HG02884 (cell line): Measurements from ENCODE around the gene DUSP5.

Experiments
- ATAC-seq: cut with Tn5 transposase; IDR thresholded peaks from one replicate; pipeline ENCODE4 v1.9.1; 2021; ENCODE audit warnings: mild to moderate bottlenecking, moderate library complexity; ENCODE audit not compliant: unreplicated experiment

DUSP5 gene

DNA sequence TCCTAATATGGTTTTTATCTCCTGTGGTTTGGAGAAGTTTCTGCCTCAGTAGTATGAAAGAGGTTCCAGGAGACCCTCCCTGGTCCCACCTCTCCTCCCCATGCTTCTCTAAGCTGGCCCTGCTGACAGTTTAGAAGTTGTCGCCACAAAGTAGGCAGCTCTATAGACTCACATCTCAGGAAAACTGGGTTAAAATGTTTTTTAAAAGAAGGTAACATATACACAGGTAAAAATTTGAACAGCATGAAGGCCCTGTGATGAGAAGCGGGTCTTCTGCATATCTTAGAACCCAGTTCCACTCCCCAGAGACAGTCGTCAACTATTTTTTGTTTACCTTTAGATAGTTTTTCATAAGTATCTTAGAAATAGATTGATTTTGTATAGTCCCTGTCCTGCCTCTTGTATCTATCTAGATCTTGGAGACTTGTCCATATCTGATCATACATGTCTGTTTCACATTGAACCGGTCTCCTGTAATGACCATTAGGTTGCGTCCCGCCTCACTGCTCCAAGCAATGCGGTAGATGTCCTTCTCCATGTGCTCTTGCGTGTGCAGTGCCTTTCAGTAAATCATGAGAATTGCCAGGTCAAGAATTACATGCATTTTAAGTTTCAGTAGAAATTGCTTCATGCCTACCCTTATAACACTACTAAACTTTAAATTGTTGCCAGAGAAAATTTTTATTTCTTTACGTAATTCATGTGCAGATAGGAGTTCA lies 2.2 kb downstream of the DUSP5 start:
- ATAC-seq, result no peak

- ATAC-seq, result no peak
These were observed 2.8 kb downstream of the DUSP5 start for GRCh38 chr10:110500515-110500905.

DNA sequence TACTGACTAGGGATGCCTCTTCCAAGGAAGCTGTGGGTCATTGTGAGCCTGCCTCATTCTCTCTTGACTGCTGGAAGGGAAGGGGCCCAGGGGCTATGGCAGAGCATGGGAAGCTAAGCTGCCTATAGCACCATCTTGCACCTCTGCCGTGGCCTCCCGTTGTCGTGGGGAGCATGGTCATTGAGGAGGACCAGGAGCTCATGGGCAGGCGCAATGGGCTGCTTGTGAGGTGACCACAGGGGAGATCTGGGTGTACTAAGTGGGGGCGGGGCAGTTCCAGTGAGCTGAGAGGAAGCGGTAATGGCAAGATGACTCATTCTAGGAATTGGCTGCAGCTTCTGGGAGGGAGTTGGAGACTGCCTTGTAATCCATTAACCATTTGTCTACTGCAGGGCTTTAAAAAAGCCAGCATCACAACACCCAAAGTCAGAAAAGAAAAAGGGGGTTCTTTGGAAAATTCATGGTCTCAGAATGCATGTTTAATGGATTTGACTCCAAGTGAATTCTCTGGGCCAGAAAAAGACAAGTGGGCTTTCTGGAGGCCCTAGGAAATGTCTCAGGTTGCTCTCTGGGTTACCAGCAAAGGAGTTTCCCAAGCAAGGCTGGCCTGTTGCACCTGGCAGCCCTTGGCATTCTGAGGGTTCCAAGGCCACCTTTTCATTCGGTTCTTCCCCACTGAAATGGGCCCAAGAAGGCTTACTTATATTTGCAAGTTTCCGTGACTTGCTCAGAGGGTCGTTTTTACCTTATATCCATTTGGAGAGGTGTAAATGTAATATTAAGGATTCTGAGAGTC lies 3.6 kb downstream of the DUSP5 start:
- ATAC-seq, result no peak

GRCh38 chr10:110502072-110502845 lies 4.6 kb downstream of the DUSP5 start:
- ATAC-seq, result no peak

DNA sequence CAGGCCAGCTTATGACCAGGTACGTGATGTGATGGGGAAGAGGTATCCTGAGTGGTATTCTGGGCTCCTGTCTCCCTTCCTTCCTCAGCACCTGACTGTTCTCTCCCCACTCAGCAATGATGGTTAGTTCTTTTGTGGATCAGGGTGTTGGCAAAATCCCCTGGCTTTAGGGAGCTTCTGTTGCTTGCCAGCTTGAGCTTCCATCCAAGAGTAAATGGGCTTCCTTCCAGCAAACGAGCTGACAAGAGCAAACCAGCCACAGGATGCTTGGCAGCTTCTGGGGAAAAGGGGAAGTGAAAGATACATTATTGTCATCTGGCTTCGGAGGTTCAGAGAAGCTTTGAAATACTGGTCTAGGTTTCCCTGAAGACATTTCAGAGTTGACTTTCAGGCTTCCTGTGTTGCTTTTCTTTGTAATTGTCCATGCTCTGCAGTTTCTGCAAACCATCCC lies 5.2 kb downstream of the DUSP5 start:
- ATAC-seq, result peak; percentile 32

DNA sequence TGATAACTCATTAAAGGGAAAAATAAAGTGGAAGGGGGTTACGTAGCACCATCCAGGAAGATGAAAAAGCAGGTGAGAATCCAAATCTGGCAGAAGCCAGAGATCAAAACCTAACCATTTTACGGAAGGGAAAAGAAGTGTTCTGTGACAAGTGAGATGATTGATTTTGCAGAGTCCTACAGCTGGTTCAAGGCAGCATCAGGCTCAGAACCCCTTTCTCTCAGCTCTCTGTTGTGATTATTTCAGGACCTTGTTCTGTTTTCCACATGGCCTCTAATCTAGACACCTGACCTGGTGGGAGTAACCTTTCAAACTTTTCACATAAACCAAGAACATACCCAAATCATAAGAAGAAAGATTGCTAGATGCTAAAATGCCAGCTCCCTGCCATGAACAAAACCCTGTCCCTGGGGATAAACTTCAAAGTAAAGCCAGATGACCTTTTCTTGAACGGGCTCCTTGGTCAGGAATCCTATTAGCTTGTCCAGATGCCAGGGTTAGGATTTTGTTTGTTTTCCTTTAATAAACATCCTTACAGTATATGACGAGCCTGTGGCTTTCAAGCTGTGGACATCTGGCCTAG lies 5.9 kb downstream of the DUSP5 start:
- ATAC-seq, result no peak

GRCh38 chr10:110504111-110504735 lies 6.5 kb downstream of the DUSP5 start:
- peak; percentile 62 for ATAC-seq

- ATAC-seq, result no peak
These were observed 7.5 kb downstream of the DUSP5 start for GRCh38 chr10:110505130-110505770.

- no peak for ATAC-seq
These were observed 8.7 kb downstream of the DUSP5 start for GRCh38 chr10:110506448-110506847.

GRCh38 chr10:110507346-110507745 lies 9.6 kb downstream of the DUSP5 start:
- ATAC-seq, result no peak

DNA sequence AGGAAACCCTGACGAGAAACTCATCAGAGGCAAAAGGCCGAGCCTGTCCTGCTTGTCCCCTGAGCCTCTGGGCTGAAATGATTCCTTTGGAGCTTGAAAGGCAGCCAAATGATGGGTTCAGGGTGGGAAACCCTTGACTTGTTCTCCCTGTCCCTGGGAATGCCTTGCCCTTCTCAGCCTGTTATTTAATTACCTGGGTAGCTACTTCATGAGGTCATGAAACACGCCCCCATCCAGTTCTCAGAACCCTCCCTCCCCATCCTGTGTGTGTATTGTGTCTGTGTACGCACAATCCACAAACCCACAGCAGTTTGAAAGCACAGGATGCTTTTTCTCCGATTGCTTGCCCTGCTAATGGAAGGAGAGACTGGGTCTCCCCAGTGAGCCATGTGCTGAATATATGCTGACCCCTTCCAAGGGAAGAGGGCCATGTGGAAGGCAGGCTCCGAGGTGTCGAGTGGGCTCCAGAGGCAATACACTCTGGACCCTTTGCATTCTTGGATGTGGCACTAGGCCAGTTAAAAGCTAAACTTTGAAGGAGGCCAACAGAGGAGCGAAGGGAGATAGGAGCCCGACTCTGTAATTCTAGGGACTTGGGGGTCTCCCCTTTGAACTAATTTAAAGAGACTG lies 10.6 kb downstream of the DUSP5 start:
- no peak for ATAC-seq

- ATAC-seq, result no peak
These were observed 11.3 kb downstream of the DUSP5 start for GRCh38 chr10:110508806-110509544.

DNA sequence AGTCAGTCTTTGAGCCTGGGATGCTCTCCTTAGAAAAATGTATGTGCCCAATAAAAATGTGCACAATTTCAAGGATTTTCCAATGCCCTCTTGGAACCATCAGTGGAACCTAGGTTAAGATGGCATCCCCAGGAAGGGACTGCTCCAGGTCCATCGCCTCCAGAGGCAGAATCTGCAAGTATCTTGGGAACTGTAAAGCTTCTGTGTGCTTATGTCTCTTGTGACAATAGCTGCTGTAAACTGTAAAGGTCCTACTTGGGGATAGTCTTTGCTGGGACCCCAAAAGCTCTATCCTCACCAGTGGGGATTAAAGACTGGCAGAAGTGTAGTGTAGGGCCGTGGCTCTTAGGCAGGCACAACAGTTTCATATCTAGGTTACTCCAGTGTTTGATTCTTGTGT lies 11.9 kb downstream of the DUSP5 start:
- ATAC-seq, result no peak

DNA sequence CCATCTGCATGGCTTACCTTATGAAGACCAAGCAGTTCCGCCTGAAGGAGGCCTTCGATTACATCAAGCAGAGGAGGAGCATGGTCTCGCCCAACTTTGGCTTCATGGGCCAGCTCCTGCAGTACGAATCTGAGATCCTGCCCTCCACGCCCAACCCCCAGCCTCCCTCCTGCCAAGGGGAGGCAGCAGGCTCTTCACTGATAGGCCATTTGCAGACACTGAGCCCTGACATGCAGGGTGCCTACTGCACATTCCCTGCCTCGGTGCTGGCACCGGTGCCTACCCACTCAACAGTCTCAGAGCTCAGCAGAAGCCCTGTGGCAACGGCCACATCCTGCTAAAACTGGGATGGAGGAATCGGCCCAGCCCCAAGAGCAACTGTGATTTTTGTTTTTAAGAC lies 12.4 kb downstream of the DUSP5 start:
- ATAC-seq, result no peak

DNA sequence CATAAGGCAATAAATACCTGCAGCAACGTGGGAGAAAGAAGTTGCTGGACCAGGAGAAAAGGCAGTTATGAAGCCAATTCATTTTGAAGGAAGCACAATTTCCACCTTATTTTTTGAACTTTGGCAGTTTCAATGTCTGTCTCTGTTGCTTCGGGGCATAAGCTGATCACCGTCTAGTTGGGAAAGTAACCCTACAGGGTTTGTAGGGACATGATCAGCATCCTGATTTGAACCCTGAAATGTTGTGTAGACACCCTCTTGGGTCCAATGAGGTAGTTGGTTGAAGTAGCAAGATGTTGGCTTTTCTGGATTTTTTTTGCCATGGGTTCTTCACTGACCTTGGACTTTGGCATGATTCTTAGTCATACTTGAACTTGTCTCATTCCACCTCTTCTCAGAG lies 13.0 kb downstream of the DUSP5 start:
- ATAC-seq, result no peak

DNA sequence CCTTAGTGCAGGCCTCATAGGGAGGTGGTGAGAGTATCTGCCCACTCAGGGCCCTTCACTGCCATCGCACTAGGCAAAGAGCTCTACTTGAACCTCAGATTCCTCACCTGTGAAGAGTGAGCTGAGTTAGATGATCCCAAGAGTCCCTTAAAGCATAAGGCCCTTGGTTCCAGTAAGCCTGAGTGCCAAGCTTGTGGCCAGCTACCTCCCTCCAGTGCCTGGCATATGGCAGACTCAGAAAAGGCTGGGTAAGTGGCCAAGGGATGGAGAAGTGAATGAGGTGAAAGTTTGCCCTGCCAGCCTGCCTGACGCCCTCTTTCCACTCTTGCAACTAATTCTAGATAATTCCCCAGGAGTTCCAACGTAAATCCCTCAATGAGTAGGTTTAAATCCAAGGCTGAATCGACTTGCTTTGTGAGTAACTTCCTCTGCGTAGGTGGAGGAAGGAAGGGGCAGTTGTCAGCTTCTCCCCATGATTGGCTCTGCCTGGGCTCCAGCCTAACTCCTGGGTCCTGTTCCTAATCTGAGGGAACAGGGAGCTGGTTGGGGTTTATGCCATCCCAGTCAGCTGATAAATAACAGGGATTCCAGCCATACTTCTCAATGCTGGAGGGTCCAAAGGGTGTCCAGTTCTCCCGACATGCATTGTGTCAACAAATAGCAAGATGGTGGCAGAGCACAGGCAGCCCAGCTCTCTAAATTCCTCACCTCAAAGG lies 14.2 kb downstream of the DUSP5 start:
- ATAC-seq, result no peak

DNA sequence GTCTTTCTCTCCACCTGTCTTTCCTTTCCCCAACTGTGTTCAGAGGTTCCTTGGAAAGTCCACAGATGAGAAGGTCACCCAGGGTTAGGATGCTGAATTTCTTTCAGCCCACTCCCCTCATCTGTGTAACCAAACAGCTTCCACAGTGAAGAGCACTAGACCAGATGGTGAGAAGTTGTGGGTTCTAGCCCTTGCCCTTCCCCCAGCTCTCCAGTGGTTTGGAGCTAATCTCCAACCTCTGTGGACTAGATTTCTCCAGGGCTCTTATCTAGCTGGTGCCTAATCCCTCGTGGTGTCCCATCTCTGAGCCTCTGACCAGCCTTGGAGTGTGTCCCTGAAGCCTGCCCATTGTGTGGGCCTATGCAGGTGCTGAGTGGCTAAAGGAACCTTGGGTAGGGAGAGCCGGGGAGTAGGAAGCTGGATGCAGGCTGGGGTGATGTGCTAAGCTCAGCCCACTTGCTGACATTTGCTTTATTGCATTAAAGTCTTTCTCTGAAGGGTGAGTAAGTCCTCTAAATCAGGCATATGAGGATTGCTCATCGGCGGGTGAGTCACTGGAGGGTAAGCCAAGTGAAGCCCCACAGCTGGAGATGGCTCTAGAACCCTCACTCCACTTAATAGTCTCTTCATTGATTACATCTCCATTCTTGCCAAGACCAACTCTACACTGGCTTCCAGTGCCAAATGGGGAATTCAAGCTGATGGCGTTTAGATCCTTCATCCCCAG lies 14.9 kb downstream of the DUSP5 start:
- no peak for ATAC-seq

- no peak for ATAC-seq
These were observed 16.2 kb downstream of the DUSP5 start for GRCh38 chr10:110513949-110514348.
